Activated CD8-positive, alpha-beta memory T cell treated with anti-CD3 and anti-CD28 coated beads for 4 hours (primary cell): ENCODE results near the gene NELFA.
"Not testable (repeated sequence)": the region's sequence is repeated elsewhere in the genome, so short reads cannot be mapped to it uniquely, and the experiment has no call there.

Experiments used
- DNase-seq, 2 donors: peaks; one replicate each; pipeline ENCODE4 v3.0.0-alpha.2; 2020; ENCODE audit warnings: low read depth in 2 of 2

NELFA gene

DNA sequence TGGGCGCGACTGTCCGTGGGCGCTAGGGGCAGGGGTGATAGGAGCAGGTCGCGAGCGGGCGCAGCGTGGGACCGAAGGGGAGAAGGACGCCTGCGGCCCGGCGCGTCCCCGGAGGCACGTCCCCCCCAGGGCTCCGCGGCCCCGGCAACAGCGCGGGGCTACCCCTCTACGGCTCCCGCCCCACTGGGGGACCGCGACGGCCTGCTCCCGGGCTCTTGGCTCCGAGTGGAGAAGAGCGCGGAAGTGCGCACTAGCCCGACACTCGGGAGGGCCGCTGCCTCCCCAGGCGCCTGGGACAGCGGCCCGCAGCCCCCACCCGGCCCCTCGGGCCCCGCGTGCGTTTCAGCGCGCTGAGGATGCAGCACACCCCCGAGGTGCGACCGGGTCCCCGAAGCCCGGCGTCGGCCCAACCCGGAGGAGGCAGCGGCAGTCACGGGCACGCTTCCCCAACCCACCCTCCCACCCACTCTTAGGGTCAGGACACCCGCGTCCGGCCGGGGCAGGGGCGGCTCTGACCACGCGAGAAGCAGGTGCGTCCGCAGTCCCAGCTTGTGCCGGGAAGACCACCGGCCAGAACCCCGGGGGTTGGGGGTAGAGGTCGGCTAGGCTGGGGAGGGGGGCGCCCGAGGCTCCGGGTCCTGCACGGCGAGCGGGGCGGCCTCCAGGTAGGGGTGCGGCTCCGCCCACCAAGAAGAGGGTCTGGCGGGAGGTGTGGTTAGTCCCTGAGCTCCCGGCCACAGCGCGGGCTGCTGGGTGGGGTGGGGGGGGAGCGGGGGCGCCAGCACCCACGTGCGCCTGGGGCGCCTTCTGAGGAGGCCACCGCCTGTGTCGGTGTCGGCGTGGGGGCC, 31.8 kb upstream of the NELFA start:
- DNase-seq, result no peak

GRCh38 chr4:2036866-2037265, 28.1 kb upstream of the NELFA start:
- DNase-seq, result no peak

GRCh38 chr4:2036327-2036726, 27.6 kb upstream of the NELFA start:
- DNase-seq, result no peak

- not testable (repeated sequence) for DNase-seq
Observed at GRCh38 chr4:2031161-2031560, 22.4 kb upstream of the NELFA start.

DNA sequence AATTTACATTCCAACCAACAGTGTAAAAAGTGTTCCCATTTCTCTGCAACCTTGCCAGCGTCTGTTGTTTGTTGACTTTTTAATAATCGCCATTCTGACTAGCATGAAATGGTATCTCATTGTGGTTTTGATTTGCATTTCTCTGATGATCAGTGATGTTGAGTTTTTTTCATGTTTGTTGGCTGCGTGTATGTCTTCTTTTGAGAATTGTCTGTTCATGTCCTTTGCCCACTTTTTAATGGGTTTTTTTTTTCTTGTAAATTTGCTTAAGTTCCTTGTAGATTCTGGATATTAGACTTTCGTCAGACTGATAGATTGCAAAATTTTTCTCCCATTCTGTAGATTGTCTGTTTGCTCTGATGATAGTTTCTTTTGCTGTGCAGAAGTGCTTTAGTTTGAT, 18.3 kb upstream of the NELFA start:
- DNase-seq, result not testable (repeated sequence)

DNA sequence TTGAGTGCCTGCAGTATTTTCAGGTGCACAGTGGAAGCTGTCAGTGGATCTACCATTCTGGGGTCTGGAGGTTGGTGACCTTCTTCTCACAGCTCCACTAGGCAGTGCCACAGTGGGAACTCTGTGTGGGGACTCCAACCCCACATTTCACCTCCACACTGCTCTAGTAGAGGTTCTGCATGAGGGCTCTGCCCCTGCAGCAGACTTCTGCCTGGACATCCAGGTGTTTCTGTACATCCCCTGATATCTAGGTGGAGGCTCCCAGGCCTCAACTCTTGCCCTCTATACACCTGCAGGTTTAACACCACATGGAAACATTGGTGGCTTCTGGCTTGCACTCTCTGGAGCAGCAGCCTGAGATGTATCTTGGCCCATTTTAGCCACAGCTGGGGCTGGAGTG, 17.0 kb upstream of the NELFA start:
- DNase-seq, result no peak

- no peak for DNase-seq
Observed at GRCh38 chr4:2024683-2025082, 15.9 kb upstream of the NELFA start.

DNA sequence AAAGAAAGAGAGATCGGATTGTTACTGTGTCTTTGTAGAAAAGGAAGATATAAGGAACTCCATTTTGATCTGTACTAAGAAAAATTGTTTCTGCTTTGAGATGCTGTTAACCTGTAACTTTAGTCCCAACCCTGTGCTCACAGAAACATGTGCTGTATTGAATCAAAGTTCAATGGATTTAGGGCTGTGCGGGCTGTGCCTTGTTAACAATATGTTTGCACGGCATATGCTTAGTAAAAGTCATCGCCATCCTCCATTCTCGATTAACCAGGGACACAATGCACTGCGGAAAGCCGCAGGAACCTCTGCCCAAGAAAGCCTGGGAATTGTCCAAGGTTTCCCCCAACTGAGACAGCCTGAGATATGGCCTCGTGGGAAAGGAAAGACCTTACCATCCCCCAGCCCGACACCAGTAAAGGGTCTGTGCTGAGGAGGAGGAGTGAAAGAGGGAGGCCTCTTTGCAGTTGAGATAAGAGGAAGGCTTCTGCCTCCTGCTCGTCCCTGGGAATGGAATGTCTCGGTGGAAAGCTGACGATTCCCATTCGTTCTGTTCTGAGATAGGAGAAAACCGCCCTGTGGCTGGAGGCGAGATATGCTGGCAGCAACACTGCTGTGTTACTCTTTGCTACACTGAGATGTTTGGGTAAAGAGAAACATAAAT, 12.7 kb upstream of the NELFA start:
- DNase-seq, result not testable (repeated sequence)

GRCh38 chr4:2015008-2015407, 6.2 kb upstream of the NELFA start:
- no peak for DNase-seq

DNA sequence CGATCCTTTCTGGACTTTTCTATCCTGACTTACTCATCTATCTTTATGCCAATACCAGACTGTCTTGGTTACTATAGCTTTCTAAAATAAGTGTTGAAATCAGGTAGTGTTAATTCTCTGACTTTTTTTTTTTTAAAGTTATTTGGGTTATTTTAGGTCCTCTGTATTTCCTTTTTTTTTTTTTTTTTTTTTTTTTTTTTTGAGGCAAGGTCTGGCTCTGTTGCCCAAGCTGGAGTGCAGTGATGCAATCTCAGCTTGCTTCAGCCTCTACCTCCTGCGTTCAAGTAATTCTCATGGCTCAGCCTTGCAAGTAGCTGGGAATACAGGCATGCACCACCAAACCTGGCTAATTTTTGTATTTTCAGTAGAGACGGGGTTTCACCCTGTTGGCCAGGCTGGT, 2.8 kb upstream of the NELFA start:
- DNase-seq, result no peak

- DNase-seq, result peak; percentile 11 to 25
Observed at GRCh38 chr4:2009651-2010233, 968 bp upstream of the NELFA start.

- DNase-seq, result no peak
Observed at GRCh38 chr4:2008671-2008920, 178 bp downstream of the NELFA start.

- no peak for DNase-seq
Observed at GRCh38 chr4:2007804-2008670, 737 bp downstream of the NELFA start.

GRCh38 chr4:2006956-2007653, 1.7 kb downstream of the NELFA start:
- DNase-seq, result no peak

DNA sequence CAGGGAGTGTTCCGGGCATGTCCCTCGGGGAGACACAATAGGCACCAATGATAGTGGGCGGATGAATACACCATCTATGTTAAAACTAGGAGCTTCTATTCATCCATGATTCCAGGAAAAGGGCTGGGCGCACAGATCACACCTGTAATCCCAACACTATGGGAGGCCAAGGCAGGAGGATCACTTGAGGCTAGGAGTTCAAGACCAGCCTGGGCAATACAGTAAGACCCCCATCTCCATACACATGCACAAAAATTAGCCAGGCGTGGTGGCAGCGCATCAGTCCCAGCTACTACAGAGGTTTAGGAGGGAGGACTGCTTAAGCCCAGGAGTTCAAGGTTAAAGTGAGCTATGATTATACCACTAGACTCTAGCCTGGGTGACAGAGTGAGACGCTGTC, 2.4 kb downstream of the NELFA start:
- no peak for DNase-seq

DNA sequence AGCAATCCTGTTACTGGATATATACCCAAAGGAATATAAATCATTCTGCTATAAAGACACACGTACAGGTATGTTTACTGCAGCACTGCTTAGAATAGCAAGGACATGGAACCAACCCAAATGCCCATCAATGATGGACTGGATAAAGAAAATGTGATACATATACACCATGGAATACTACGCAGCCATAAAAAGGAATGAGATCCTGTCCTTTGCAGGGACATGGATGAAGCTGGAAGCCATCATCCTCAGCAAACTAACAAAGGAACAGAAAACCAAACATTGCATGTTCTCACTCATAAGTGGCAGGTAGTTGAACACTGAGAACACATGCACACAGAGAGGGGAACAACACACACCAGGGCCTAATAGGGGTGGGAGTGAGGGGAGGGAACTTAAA, 5.4 kb downstream of the NELFA start:
- DNase-seq, result not testable (repeated sequence)

GRCh38 chr4:1999308-1999707, 9.5 kb downstream of the NELFA start:
- not testable (repeated sequence) for DNase-seq

- no peak for DNase-seq
Observed at GRCh38 chr4:1998296-1998695, 10.5 kb downstream of the NELFA start.

DNA sequence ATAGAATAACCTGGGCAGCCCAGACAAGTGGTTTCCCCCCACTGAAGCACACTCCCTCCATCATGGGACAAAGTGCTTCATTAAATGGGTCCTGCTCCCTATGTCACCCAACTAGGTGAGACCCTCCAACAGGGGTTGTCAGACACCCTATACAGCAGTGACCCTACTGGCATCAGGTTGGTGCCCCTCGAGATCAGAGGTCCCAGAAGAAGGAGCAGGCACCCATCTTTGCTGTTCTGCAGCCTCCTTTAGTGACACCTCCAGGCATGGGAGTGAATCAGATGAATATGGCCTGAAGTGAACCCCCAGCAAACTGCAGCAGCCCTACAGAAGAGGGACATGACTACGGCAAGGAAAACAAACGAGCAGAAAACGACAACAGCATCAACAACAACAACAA, 11.1 kb downstream of the NELFA start:
- DNase-seq, result no peak

DNA sequence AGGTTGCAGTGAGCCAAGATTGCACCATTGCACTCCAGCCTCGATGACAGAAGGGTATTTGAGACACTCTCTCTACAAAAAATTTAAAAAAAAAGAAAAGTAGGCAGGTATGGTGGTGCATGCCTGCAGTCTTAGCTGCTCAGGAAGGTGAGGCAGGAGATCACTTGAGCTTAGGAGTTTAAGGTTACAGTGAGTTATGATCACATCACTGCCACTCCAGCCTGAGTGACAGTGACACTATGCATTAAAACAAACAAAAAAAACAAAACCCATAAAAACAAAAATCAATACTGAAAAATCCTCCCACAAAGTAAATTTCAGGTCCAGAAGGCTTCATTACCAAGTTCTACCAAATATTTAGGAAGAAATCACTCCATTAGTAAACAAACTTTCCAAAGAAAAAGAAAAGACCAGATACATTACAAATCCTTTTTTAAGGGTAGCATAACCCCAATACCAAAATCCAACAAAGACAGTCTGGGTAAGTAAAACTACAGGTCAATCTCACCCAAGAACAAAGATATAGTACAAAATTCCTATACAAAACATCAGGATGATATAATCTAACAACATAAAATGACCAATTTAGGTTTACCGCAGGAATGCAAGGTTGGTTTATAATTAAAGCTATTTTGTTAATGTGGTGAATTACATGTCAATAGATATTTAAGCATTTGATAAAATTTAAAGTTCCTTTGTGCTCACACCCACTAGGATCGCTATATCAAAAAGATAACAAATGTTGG, 11.7 kb downstream of the NELFA start:
- no peak for DNase-seq

- no peak for DNase-seq
Observed at GRCh38 chr4:1994938-1995337, 13.8 kb downstream of the NELFA start.
